Neural cell (in vitro differentiated cells): ENCODE measurements around the gene TCP11. TPM values are rescaled to one million over a fixed set of nuclear protein-coding genes. Genes with fewer than 3 reads are reported as not detected.

ENCODE experiments used
- H2AFZ ChIP-seq: fragments of 200-600, 300-800 bp; sonication (generic), shearing (Covaris generic); 2 replicates; pipeline ENCODE4 v1.6.0; 2014; ENCODE audit warnings: low read depth, mild to moderate bottlenecking, antibody characterized with exemption, low read length, moderate library complexity
- H3F3A ChIP-seq: fragments of 200-600 bp; shearing (Covaris generic); 2 replicates; pipeline ENCODE4 v1.6.1; 2016; ENCODE audit warnings: mild to moderate bottlenecking, moderate library complexity, mixed read lengths, antibody characterized with exemption, low read length; ENCODE audit not compliant: insufficient read depth, poor library complexity, severe bottlenecking
- H3K27ac ChIP-seq: fragments of 200-600, 300-800 bp; sonication (generic), shearing (Covaris generic); 2 replicates; pipeline ENCODE4 v1.5.1; 2014; ENCODE audit warnings: mild to moderate bottlenecking, low read length, moderate library complexity
- H3K27me3 ChIP-seq: fragments of 300-800, 200-600 bp; sonication (generic), shearing (Covaris generic); 2 replicates; pipeline ENCODE4 v1.6.0; 2014; ENCODE audit warnings: mild to moderate bottlenecking, low read depth, low read length, moderate library complexity; ENCODE audit not compliant: insufficient read depth
- H3K36me3 ChIP-seq: fragments of 300-800, 200-600 bp; sonication (generic), shearing (Covaris generic); 2 replicates; pipeline ENCODE4 v1.5.1; 2014; ENCODE audit warnings: mild to moderate bottlenecking, antibody characterized with exemption, low read length, moderate library complexity; ENCODE audit not compliant: insufficient read depth
- H3K4me2 ChIP-seq: fragments of 300-800, 200-600 bp; sonication (generic), shearing (Covaris generic); 2 replicates; pipeline ENCODE4 v1.6.0; 2014; ENCODE audit warnings: mild to moderate bottlenecking, low read length
- H3K4me3 ChIP-seq: fragments of 300-800, 200-600 bp; sonication (generic), shearing (Covaris generic); 2 replicates; pipeline ENCODE4 v1.5.1; 2014; ENCODE audit warnings: mild to moderate bottlenecking, low read length, moderate library complexity
- H3K79me2 ChIP-seq: fragments of 200-600 bp; shearing (Covaris generic); replicated peaks from 2 replicates; pipeline ENCODE4 v1.6.0; 2014; ENCODE audit warnings: mild to moderate bottlenecking, low read length, moderate library complexity; ENCODE audit not compliant: insufficient read depth
- H3K9ac ChIP-seq: fragments of 300-800, 200-600 bp; sonication (generic), shearing (Covaris generic); 2 replicates; pipeline ENCODE4 v1.6.1; 2016; ENCODE audit warnings: mild to moderate bottlenecking, low read length, mixed read lengths
- H3K9me2 ChIP-seq: fragments of 200-600 bp; shearing (Covaris generic); 2 replicates; pipeline ENCODE4 v1.6.1; 2016; ENCODE audit warnings: mild to moderate bottlenecking, low read length, mixed read lengths; ENCODE audit not compliant: insufficient read depth
- H3K9me3 ChIP-seq: fragments of 200-600, 300-800 bp; sonication (generic), shearing (Covaris generic); 2 replicates; pipeline ENCODE4 v1.6.1; 2016; ENCODE audit warnings: mild to moderate bottlenecking, mixed run types, low read length, moderate library complexity, mixed read lengths
- H4K20me1 ChIP-seq: fragments of 200-600 bp; shearing (Covaris generic); 2 replicates; pipeline ENCODE4 v1.6.1; 2016; ENCODE audit warnings: mild to moderate bottlenecking, mixed run types; ENCODE audit not compliant: insufficient read depth
- CTCF ChIP-seq: fragments of 450-650 bp; IDR thresholded peaks from 2 replicates; pipeline ENCODE4 v1.5.1; 2014; ENCODE audit warnings: antibody characterized with exemption, mild to moderate bottlenecking, moderate library complexity; ENCODE audit not compliant: poor library complexity, severe bottlenecking
- EP300 ChIP-seq: fragments of 450-650 bp; conservative IDR thresholded peaks from 2 replicates; pipeline ENCODE4 v1.6.1; 2014; ENCODE audit warnings: antibody characterized with exemption, mild to moderate bottlenecking, moderate library complexity; ENCODE audit not compliant: poor library complexity, severe bottlenecking
- EZH2 ChIP-seq: fragments of 200-600, 300-800 bp; shearing (Covaris generic), sonication (generic); IDR thresholded peaks from 2 replicates; pipeline ENCODE4 v1.6.1; 2014; ENCODE audit warnings: antibody characterized with exemption, low read length, borderline replicate concordance, mild to moderate bottlenecking; ENCODE audit not compliant: insufficient read depth, poor library complexity, severe bottlenecking
- MXI1 ChIP-seq: fragments of 450-650 bp; conservative IDR thresholded peaks from 2 replicates; pipeline ENCODE4 v1.6.1; 2014; ENCODE audit warnings: antibody characterized with exemption, mild to moderate bottlenecking; ENCODE audit not compliant: poor library complexity, severe bottlenecking
- POLR2AphosphoS5 ChIP-seq: IDR thresholded peaks from 2 replicates; pipeline ENCODE4 v1.6.1; 2012
- RAD21 ChIP-seq: fragments of 450-650 bp; conservative IDR thresholded peaks from 2 replicates; pipeline ENCODE4 v1.6.1; 2014; ENCODE audit warnings: antibody characterized with exemption, mild to moderate bottlenecking, moderate library complexity
- REST ChIP-seq: IDR thresholded peaks from 2 replicates; pipeline ENCODE4 v1.6.1; 2012; ENCODE audit warnings: borderline replicate concordance
- SMC3 ChIP-seq: fragments of 450-650 bp; conservative IDR thresholded peaks from 2 replicates; pipeline ENCODE4 v1.6.1; 2014; ENCODE audit warnings: antibody characterized with exemption, mild to moderate bottlenecking, moderate library complexity; ENCODE audit not compliant: poor library complexity
- TAF1 ChIP-seq: IDR thresholded peaks from 2 replicates; pipeline ENCODE4 v1.6.1; 2012; ENCODE audit warnings: low read depth
- polyA plus RNA-seq: library from polyadenylated mRNA; depleted of rRNA; stranded (reverse); fragments of >200 nt; gene quantifications from 2 replicates; pipeline ENCODE4 v1.2.3, GENCODE V29; 2014

The TCP11 gene
- polyA plus RNA-seq, 1 donor from 2014 or later, result not detected

GRCh38 chr6:35177157-35177556 is 36.0 kb upstream of the TCP11 start:
- Histone ChIP-seq H3K9me3 (no peaks in the 10 kb centered on the region), H2AFZ (no peak overlapping the region), H3K9ac (no peak overlapping the region), H3K27me3 (no peaks in the 10 kb centered on the region), H3K9me2 (no peaks in the 10 kb centered on the region), H3K27ac (no peak overlapping the region), H3K79me2 (no peaks in the 10 kb centered on the region), H3F3A (no peaks in the 10 kb centered on the region), H3K4me2 (no peak overlapping the region), H3K4me3 (no peak overlapping the region), H4K20me1 (no peaks in the 10 kb centered on the region), H3K36me3 (no peaks in the 10 kb centered on the region)
- TF ChIP-seq EZH2, result no peak
- no peak for TF ChIP-seq MXI1
- no peak for TF ChIP-seq RAD21
- TF ChIP-seq EP300, result no peak
- TF ChIP-seq SMC3, result no peak
- TF ChIP-seq CTCF, result no peak
- no peak for TF ChIP-seq REST
- no peak for TF ChIP-seq POLR2AphosphoS5

GRCh38 chr6:35176301-35177024 is 35.3 kb upstream of the TCP11 start:
- no peak for TF ChIP-seq EP300
- no peak for TF ChIP-seq CTCF
- TF ChIP-seq REST, result no peak
- TF ChIP-seq POLR2AphosphoS5, result no peak
- no peak for TF ChIP-seq SMC3
- TF ChIP-seq RAD21, result no peak
- TF ChIP-seq TAF1, result no peak
- TF ChIP-seq EZH2, result no peak
- TF ChIP-seq MXI1, result no peak
- no peaks in the 10 kb centered on the region for H3K27me3 ChIP-seq
- H3K9me2 ChIP-seq, result no peaks in the 10 kb centered on the region
- H3K79me2 ChIP-seq, result no peaks in the 10 kb centered on the region
- H3K9ac ChIP-seq, result no peak overlapping the region
- H3K36me3 ChIP-seq, result no peaks in the 10 kb centered on the region
- no peaks in the 10 kb centered on the region for H4K20me1 ChIP-seq
- no peak overlapping the region for H2AFZ ChIP-seq
- H3K4me3 ChIP-seq, result no peak overlapping the region
- H3F3A ChIP-seq, result no peaks in the 10 kb centered on the region
- no peak overlapping the region for H3K27ac ChIP-seq
- no peak overlapping the region for H3K4me2 ChIP-seq
- H3K9me3 ChIP-seq, result no peaks in the 10 kb centered on the region
